ENCODE data around the gene PELI2.

PELI2 gene

GRCh38 chr14:56205881-56206280 is 87.7 kb downstream of the PELI2 start:
- DNase-seq (ENCODE audit: low read depth): no peak

DNA sequence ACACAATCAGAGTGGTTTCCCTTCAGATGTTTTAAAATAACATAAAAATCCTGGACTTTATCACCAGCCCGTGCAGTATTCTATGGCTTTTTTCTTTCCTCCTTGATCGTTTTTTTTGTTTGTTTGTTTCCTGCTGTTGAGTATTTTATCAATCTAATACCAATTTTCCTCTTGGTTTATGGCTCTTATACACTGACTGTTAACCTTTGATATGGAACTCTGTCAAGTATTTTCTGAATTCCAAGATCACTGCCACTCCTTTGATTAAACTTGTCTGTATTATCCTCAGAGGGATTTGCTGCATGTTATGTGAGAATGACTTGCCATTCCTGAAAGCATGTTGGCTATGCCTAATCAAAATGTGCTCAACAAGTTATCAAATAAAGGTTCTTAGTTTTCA is 88.4 kb downstream of the PELI2 start:
- DNase-seq (ENCODE audit: low read depth): no peak

- no peak for DNase-seq (ENCODE audit: low read depth)
Observed at GRCh38 chr14:56207626-56208292, 89.5 kb downstream of the PELI2 start.

GRCh38 chr14:56208520-56208919 is 90.3 kb downstream of the PELI2 start:
- DNase-seq (ENCODE audit: low read depth): no peak

GRCh38 chr14:56210571-56210970 is 92.4 kb downstream of the PELI2 start:
- DNase-seq (ENCODE audit: low read depth): no peak

GRCh38 chr14:56211084-56211483 is 92.9 kb downstream of the PELI2 start:
- no peak for DNase-seq (ENCODE audit: low read depth)

DNA sequence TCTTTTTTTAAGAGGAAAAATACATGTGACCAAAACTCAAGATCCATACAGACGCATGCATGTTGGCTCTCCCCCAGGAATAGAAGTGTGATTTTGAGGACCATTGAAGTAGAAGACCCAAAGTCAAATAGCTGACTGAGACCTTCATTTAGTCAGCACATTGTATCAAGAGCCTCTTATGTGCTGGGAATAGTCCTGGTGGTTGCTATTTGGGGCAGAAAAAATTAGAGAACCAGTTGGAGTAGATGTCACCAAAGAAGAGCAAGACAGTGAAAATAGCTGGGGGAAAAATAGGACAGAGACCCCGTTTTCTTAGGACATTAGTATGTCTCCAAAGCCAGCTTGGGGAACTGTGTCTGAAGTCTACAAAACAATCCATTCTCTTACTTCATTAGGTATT is 93.6 kb downstream of the PELI2 start:
- no peak for DNase-seq (ENCODE audit: low read depth)

GRCh38 chr14:56212521-56212920 is 94.3 kb downstream of the PELI2 start:
- DNase-seq (ENCODE audit: low read depth): no peak

- no peak for DNase-seq (ENCODE audit: low read depth)
Observed at GRCh38 chr14:56213306-56213705, 95.1 kb downstream of the PELI2 start.

DNA sequence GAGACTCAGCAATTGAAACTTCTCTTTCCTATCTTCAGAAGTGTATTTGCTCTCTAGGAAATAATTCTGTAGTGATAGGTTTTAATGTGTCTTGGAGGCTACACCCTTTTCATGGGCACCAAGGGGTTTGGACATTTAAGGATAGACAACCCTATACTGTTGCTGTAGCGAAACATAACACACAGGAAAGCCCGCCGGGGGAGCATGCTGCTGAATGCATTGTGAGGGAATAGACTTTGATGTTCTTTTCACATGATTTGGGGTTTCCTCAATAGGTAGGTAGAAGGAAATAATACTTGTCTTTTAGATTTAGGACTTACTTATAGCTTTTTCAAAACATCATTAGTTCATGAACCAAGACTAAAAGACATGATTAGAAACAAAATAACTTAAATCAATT is 97.0 kb downstream of the PELI2 start:
- no peak for DNase-seq (ENCODE audit: low read depth)

- no peak for DNase-seq (ENCODE audit: low read depth)
Observed at GRCh38 chr14:56216626-56217379, 98.6 kb downstream of the PELI2 start.

GRCh38 chr14:56217380-56218045 is 99.3 kb downstream of the PELI2 start:
- DNase-seq (ENCODE audit: low read depth): no peak

DNA sequence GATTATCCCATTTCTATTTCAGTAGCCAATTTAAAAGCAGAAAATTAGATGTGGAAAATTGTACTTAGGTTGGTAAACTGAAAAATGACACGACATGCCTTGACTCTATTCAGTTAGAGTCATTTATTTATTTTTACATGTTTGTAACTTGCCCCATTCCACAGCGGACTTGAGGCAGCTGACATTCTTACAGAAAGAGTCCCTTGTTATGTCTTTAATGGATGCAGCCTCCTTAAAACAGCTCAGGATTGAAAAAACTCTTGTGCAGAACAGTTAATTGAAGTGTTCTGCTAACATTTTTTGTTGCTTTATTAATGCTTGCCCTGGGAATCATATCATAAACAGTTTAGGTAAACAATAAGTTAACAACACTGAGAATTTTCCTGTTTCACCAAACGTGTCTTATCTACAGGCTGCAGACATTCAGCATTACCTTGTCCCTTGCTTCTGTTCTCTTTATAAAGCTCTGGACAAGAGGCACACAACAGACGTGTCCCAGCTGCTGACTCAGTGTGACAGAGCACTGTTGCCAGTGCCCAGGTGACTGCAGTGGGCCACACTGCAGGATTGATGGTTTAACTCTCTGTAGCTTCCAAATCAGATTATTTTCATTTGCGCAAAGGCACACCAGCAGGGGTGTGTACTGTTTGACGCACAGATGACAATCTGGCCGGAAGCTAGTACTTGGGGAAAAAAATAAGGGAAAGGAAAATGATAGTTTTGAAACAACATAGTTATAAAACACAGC is 101.6 kb downstream of the PELI2 start:
- no peak for DNase-seq (ENCODE audit: low read depth)

- DNase-seq (ENCODE audit: low read depth): no peak
Observed at GRCh38 chr14:56221382-56222128, 103.3 kb downstream of the PELI2 start.

GRCh38 chr14:56224229-56224628 is 106.0 kb downstream of the PELI2 start:
- no peak for DNase-seq (ENCODE audit: low read depth)

- no peak for DNase-seq (ENCODE audit: low read depth)
Observed at GRCh38 chr14:56224691-56225681, 106.8 kb downstream of the PELI2 start.

DNA sequence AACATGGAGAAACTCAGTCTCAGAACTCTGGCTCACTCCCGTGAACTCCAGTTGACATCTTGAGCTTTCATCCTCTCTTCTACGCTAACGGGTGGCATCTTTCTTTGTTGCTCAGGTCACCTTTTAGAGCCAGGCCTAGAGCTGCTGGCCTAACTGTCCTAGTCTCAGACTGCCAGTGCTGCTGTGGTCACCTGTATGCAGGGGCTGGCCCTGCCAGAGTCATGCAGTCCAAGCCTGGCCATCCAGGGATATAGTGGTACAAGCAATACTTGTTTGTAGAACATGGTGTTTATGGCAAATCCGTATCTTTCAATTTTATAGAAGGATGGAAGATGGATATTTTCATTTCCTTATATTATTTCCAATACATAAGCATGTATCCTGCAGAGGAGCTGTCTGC is 117.2 kb downstream of the PELI2 start:
- DNase-seq (ENCODE audit: low read depth): no peak

- no peak for DNase-seq (ENCODE audit: low read depth)
Observed at GRCh38 chr14:56237398-56237797, 119.2 kb downstream of the PELI2 start.

DNA sequence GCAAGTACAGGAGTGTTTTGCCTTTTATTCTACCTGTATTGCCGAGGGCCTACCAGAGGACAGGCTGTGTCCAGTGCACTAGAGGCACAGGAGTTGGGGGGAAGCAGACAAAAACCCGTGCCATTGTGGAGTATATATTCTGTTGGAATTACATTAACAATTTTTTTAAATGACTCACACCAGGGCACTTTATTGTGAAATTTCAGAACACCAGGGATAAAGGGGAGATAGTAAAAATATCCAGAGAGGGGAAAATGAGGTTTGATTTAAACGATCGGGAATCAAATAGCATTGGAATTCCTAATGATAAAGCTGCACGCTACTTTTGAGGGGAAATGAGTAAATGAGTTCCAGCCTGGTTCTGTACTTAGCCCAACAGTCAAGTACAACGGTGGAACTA is 123.2 kb downstream of the PELI2 start:
- DNase-seq (ENCODE audit: low read depth): no peak

DNA sequence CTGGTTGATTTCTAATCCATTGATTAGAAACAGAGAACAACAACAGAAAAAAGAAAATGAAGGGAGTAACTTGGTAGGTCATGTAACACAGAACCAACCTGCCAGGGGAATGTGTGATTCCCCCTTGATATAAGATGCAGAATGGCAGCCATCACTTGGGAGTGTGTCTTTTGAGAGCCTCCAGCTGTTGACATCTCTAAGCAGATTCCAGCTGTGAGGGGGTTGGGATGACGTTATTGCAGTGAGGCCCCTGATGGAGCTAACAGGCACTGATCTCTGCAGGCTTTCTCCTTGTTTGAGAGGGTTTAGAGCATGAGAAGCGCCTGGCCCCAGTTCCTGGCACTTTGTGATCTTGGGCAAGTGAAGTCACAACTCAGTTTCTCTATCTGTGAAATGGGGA is 124.9 kb downstream of the PELI2 start:
- no peak for DNase-seq (ENCODE audit: low read depth)

Measured in stimulated activated CD8-positive, alpha-beta memory T cell treated with anti-CD3 and anti-CD28 coated beads, Interleukin-15, amount 100 ng/mL, for 1 hour (primary cell).